Stimulated activated naive CD8-positive, alpha-beta T cell treated with anti-CD3 and anti-CD28 coated beads, Interleukin-15, Interleukin-2, amounts not matched to agents 100 ng/mL and 50 ng/mL, for 24 hours (primary cell): ENCODE results near the gene MICAL3.

Experiments
- H3K27ac Mint-ChIP-seq: one replicate; pipeline ENCODE4 v1.8.0; 2021; ENCODE audit warnings: mild to moderate bottlenecking, mixed read lengths
- H3K27me3 Mint-ChIP-seq: one replicate; pipeline ENCODE4 v1.8.0; 2021; ENCODE audit warnings: mixed read lengths
- H3K36me3 Mint-ChIP-seq: one replicate; pipeline ENCODE4 v1.8.0; 2021; ENCODE audit warnings: low read depth, mixed read lengths
- H3K4me1 Mint-ChIP-seq: one replicate; pipeline ENCODE4 v1.8.0; 2021; ENCODE audit warnings: low read depth, mixed read lengths
- H3K4me3 Mint-ChIP-seq: one replicate; pipeline ENCODE4 v1.8.0; 2021; ENCODE audit warnings: mild to moderate bottlenecking, mixed read lengths
- H3K9me3 Mint-ChIP-seq: one replicate; pipeline ENCODE4 v1.8.0; 2021; ENCODE audit warnings: mixed read lengths

The MICAL3 gene

GRCh38 chr22:17924735-17925364 lies 99.5 kb downstream of the MICAL3 start:
- Mint-ChIP-seq H3K4me3 (no peak overlapping the region), H3K9me3 (no peaks in the 10 kb centered on the region), H3K4me1 (peaks cover 30% of the 10 kb centered on the region), H3K36me3 (no peaks in the 10 kb centered on the region), H3K27me3 (no peaks in the 10 kb centered on the region), H3K27ac (no peak overlapping the region)

GRCh38 chr22:17924076-17924475 lies 100.3 kb downstream of the MICAL3 start:
- Mint-ChIP-seq H3K27me3 (no peaks in the 10 kb centered on the region), H3K27ac (no peak overlapping the region), H3K4me1 (peaks cover 27% of the 10 kb centered on the region), H3K4me3 (no peak overlapping the region), H3K36me3 (no peaks in the 10 kb centered on the region), H3K9me3 (no peaks in the 10 kb centered on the region)

- Mint-ChIP-seq H3K4me1 (peaks cover 27% of the 10 kb centered on the region), H3K27me3 (no peaks in the 10 kb centered on the region), H3K27ac (no peak overlapping the region), H3K9me3 (no peaks in the 10 kb centered on the region), H3K36me3 (no peaks in the 10 kb centered on the region), H3K4me3 (no peak overlapping the region)
Observed at GRCh38 chr22:17922925-17923903, 101.1 kb downstream of the MICAL3 start.

- Mint-ChIP-seq H3K27me3 (no peaks in the 10 kb centered on the region), H3K27ac (no peak overlapping the region), H3K4me1 (peaks cover 27% of the 10 kb centered on the region), H3K4me3 (no peak overlapping the region), H3K9me3 (no peaks in the 10 kb centered on the region), H3K36me3 (no peaks in the 10 kb centered on the region)
Observed at GRCh38 chr22:17921871-17922821, 102.2 kb downstream of the MICAL3 start.

GRCh38 chr22:17920992-17921650 lies 103.2 kb downstream of the MICAL3 start:
- Mint-ChIP-seq H3K27ac (no peak overlapping the region), H3K9me3 (no peaks in the 10 kb centered on the region), H3K36me3 (no peaks in the 10 kb centered on the region), H3K4me3 (no peak overlapping the region), H3K4me1 (peaks cover 27% of the 10 kb centered on the region), H3K27me3 (no peaks in the 10 kb centered on the region)

GRCh38 chr22:17920145-17920605 lies 104.2 kb downstream of the MICAL3 start:
- Mint-ChIP-seq H3K4me1 (peaks cover 27% of the 10 kb centered on the region), H3K27ac (no peak overlapping the region), H3K4me3 (no peak overlapping the region)

GRCh38 chr22:17919276-17920144 lies 104.9 kb downstream of the MICAL3 start:
- Mint-ChIP-seq H3K27ac (peak overlapping the region; percentile 32), H3K27me3 (no peaks in the 10 kb centered on the region), H3K4me3 (no peak overlapping the region), H3K9me3 (no peaks in the 10 kb centered on the region), H3K4me1 (peaks cover 27% of the 10 kb centered on the region), H3K36me3 (no peaks in the 10 kb centered on the region)

More at GRCh38 chr22:17920145-17920605, 104.2 kb downstream of the MICAL3 start:
- Mint-ChIP-seq H3K9me3 (no peaks in the 10 kb centered on the region), H3K36me3 (no peaks in the 10 kb centered on the region), H3K27me3 (no peaks in the 10 kb centered on the region)

GRCh38 chr22:17918840-17919239 lies 105.5 kb downstream of the MICAL3 start:
- Mint-ChIP-seq H3K36me3 (no peaks in the 10 kb centered on the region), H3K4me1 (peaks cover 24% of the 10 kb centered on the region), H3K27ac (no peak overlapping the region), H3K9me3 (no peaks in the 10 kb centered on the region), H3K4me3 (no peak overlapping the region), H3K27me3 (no peaks in the 10 kb centered on the region)

GRCh38 chr22:17917490-17917983 lies 106.8 kb downstream of the MICAL3 start:
- H3K36me3 Mint-ChIP-seq = no peaks in the 10 kb centered on the region
- H3K4me1 Mint-ChIP-seq = peaks cover 23% of the 10 kb centered on the region
- H3K27ac Mint-ChIP-seq = no peak overlapping the region

GRCh38 chr22:17916226-17916889 lies 108.0 kb downstream of the MICAL3 start:
- H3K4me1 Mint-ChIP-seq = peaks cover 13% of the 10 kb centered on the region
- H3K4me3 Mint-ChIP-seq = no peak overlapping the region
- H3K36me3 Mint-ChIP-seq = no peaks in the 10 kb centered on the region
- H3K9me3 Mint-ChIP-seq = no peaks in the 10 kb centered on the region
- H3K27me3 Mint-ChIP-seq = no peaks in the 10 kb centered on the region
- H3K27ac Mint-ChIP-seq = no peak overlapping the region

More at GRCh38 chr22:17917490-17917983, 106.8 kb downstream of the MICAL3 start:
- Mint-ChIP-seq H3K27me3 (no peaks in the 10 kb centered on the region), H3K4me3 (no peak overlapping the region), H3K9me3 (no peaks in the 10 kb centered on the region)

- no peaks in the 10 kb centered on the region for H3K36me3 Mint-ChIP-seq
- H3K27ac Mint-ChIP-seq = no peak overlapping the region
- H3K4me3 Mint-ChIP-seq = no peak overlapping the region
- H3K27me3 Mint-ChIP-seq = no peaks in the 10 kb centered on the region
- H3K4me1 Mint-ChIP-seq = peaks cover 13% of the 10 kb centered on the region
- no peaks in the 10 kb centered on the region for H3K9me3 Mint-ChIP-seq
Observed at GRCh38 chr22:17915676-17916075, 108.7 kb downstream of the MICAL3 start.

GRCh38 chr22:17915188-17915587 lies 109.2 kb downstream of the MICAL3 start:
- H3K9me3 Mint-ChIP-seq = no peaks in the 10 kb centered on the region
- H3K27ac Mint-ChIP-seq = no peak overlapping the region
- no peaks in the 10 kb centered on the region for H3K27me3 Mint-ChIP-seq
- H3K36me3 Mint-ChIP-seq = no peaks in the 10 kb centered on the region
- peaks cover 10% of the 10 kb centered on the region for H3K4me1 Mint-ChIP-seq
- H3K4me3 Mint-ChIP-seq = no peak overlapping the region

GRCh38 chr22:17914474-17914873 lies 109.9 kb downstream of the MICAL3 start:
- Mint-ChIP-seq H3K4me1 (peaks cover 9% of the 10 kb centered on the region), H3K9me3 (no peaks in the 10 kb centered on the region), H3K36me3 (no peaks in the 10 kb centered on the region), H3K27ac (no peak overlapping the region), H3K4me3 (no peak overlapping the region), H3K27me3 (no peaks in the 10 kb centered on the region)
